H1 (cell line): ENCODE data around the gene ABITRAM.

Source experiments
- ASH2L ChIP-seq: fragments of 200-600, 300-600 bp; sonication (generic); IDR thresholded peaks from one replicate; pipeline ENCODE4 v1.7.1; 2017; ENCODE audit warnings: low read length
- CBX5 ChIP-seq: fragments of 300-800, 300-1000 bp; sonication (generic); IDR thresholded peaks from 2 replicates; pipeline ENCODE4 v1.7.1; 2016; ENCODE audit warnings: antibody characterized with exemption, low read length, low read depth
- CEBPB ChIP-seq: IDR thresholded peaks from 2 replicates; pipeline ENCODE4 v1.6.1; 2012; ENCODE audit warnings: low read depth, low read length
- NRF1 ChIP-seq: IDR thresholded peaks from 2 replicates; pipeline ENCODE4 v1.6.1; 2011; ENCODE audit warnings: mild to moderate bottlenecking, low read depth, low read length, improper control_type of control experiment
- POLR2A ChIP-seq, 2 experiments: IDR thresholded peaks; 1 replicate in 1 of 2; 2 replicates in 1 of 2; pipeline ENCODE4 v1.6.1; 2011; ENCODE audit warnings: low read depth in 2 of 2, low read length in 2 of 2, mild to moderate bottlenecking in 2 of 2; ENCODE audit errors: control extremely low read depth in 1 of 2
- TAF1 ChIP-seq: IDR thresholded peaks from 2 replicates; pipeline ENCODE4 v1.6.1; 2011; ENCODE audit warnings: mild to moderate bottlenecking, low read depth, low read length
- TF ChIP-seq, protein P1 (sequence below), 3 experiments: IDR thresholded peaks; 1 replicate in 2 of 3; 2 replicates in 1 of 3; pipeline versions ENCODE4 v1.5.1 to v1.6.1; 2011; ENCODE audit warnings: low read length in 3 of 3, mild to moderate bottlenecking in 3 of 3, inconsistent platforms in 2 of 3, low read depth in 1 of 3, moderate library complexity in 1 of 3; ENCODE audit not compliant: insufficient read depth in 1 of 3; ENCODE audit errors: control extremely low read depth in 1 of 3

DNA sequence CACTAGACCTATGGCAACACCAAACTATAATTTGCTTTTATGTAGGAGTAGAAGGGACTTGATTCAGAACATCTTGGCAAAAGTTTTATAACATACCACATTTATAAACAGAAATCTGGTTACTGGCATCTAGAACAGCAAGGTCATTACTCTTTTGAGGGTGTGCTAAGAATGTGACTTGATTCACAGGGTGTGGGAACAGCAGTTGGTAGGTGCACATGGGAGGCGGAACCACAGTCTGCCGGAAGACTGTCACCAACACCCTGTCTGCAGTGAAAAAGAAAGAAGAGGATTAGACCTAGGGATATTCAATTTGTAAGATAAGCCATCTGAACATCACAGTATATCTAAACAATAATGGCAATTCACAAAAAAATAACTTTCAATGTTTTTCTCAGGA is 23.3 kb upstream of the ABITRAM start:
- TF ChIP-seq NRF1 (no peak), CBX5 (no peak), CEBPB (no peak), TAF1 (no peak), POLR2A (IDR thresholded peaks at IDR 0.05; ENCODE audit: control extremely low read depth in 1 of 2, low read depth in 2 of 2, low read length in 2 of 2) (no peak), ASH2L (no peak)
- TF ChIP-seq, protein P1, sequence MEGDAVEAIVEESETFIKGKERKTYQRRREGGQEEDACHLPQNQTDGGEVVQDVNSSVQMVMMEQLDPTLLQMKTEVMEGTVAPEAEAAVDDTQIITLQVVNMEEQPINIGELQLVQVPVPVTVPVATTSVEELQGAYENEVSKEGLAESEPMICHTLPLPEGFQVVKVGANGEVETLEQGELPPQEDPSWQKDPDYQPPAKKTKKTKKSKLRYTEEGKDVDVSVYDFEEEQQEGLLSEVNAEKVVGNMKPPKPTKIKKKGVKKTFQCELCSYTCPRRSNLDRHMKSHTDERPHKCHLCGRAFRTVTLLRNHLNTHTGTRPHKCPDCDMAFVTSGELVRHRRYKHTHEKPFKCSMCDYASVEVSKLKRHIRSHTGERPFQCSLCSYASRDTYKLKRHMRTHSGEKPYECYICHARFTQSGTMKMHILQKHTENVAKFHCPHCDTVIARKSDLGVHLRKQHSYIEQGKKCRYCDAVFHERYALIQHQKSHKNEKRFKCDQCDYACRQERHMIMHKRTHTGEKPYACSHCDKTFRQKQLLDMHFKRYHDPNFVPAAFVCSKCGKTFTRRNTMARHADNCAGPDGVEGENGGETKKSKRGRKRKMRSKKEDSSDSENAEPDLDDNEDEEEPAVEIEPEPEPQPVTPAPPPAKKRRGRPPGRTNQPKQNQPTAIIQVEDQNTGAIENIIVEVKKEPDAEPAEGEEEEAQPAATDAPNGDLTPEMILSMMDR (IDR thresholded peaks at IDR 0.05; ENCODE audit: control extremely low read depth in 1 of 3, insufficient read depth in 1 of 3, low read depth in 1 of 3, low read length in 3 of 3) = no peak
